ENCODE measurements around the gene ABCC12. TPM values are rescaled to one million over a fixed set of nuclear protein-coding genes. Genes with fewer than 3 reads are reported as not detected.
"Not testable (repeated sequence)": the region's sequence is repeated elsewhere in the genome, so short reads cannot be mapped to it uniquely, and the experiment has no call there.

Gene ABCC12
- total and polyA plus RNA-seq, 8 donors = not detected

DNA sequence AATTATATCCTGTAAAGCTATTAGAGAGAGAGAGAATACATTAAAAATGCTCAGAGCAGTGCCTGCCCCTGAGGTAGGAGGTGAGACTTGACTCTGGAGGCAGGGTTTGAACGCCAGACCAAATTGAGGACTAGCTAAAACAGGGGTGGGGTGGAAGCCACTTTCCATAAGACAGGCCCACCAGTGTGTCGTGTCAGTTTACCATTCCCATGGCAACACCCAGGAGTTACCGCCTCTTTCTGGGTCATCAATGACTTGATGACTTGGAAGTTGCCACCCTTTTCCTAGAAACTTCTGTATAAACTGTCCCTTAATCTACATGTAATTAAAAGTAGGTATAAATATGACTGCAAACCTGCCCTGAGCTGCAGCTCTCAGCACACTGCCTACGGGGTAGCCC, 32.0 kb upstream of the ABCC12 start:
- H3K27ac ChIP-seq = no peak overlapping the region
- no peak for DNase-seq
- WGBS, 2 donors = 80 to 85% methylated on average over 4 of the region's 4 CpGs
- no peak overlapping the region for H3K4me3 ChIP-seq
- no peak for FAIRE-seq
- no peaks in the 10 kb centered on the region for H3K36me3 ChIP-seq
- no peaks in the 10 kb centered on the region for H3K9me3 ChIP-seq
- TF ChIP-seq, protein P1, sequence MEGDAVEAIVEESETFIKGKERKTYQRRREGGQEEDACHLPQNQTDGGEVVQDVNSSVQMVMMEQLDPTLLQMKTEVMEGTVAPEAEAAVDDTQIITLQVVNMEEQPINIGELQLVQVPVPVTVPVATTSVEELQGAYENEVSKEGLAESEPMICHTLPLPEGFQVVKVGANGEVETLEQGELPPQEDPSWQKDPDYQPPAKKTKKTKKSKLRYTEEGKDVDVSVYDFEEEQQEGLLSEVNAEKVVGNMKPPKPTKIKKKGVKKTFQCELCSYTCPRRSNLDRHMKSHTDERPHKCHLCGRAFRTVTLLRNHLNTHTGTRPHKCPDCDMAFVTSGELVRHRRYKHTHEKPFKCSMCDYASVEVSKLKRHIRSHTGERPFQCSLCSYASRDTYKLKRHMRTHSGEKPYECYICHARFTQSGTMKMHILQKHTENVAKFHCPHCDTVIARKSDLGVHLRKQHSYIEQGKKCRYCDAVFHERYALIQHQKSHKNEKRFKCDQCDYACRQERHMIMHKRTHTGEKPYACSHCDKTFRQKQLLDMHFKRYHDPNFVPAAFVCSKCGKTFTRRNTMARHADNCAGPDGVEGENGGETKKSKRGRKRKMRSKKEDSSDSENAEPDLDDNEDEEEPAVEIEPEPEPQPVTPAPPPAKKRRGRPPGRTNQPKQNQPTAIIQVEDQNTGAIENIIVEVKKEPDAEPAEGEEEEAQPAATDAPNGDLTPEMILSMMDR (IDR thresholded peaks at IDR 0.05) = no peak
- H3K27me3 ChIP-seq = no peaks in the 10 kb centered on the region
- no peaks in the 10 kb centered on the region for H3K4me1 ChIP-seq
- intact Hi-C loops (cut with DNase I) = no loop called here
- no peak for ATAC-seq

DNA sequence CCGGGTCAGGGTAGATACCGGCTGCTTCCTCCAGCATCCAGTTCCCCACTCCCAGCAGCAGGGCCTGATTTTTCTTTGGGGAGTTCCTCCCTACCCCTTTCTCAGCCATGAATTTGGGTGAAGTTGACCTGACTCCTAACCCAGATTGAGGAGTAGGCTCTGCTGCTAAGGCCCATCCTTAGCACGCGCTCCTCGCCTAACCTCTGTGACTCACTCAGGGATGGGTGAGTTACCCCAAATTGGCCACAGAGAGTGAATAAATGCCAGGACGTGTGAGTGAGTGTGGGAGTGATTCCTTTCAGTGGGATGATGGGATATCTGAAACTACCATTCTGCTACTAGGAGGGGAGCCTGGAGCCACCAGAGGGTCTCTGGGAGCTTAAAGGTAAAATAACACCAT, 28.9 kb upstream of the ABCC12 start:
- TF ChIP-seq, protein P1 (IDR thresholded peaks at IDR 0.05) = no peak
- intact Hi-C loops (cut with DNase I) = no loop called here
- H3K27ac ChIP-seq = no peak overlapping the region
- no peak for FAIRE-seq
- no peak for ATAC-seq
- no peaks in the 10 kb centered on the region for H3K9me3 ChIP-seq
- WGBS, 2 donors = 88 to 92% methylated on average over 6 of the region's 6 CpGs
- no peak for DNase-seq
- H3K4me3 ChIP-seq = no peak overlapping the region
- H3K4me1 ChIP-seq = no peaks in the 10 kb centered on the region
- H3K36me3 ChIP-seq = no peaks in the 10 kb centered on the region
- no peaks in the 10 kb centered on the region for H3K27me3 ChIP-seq

DNA sequence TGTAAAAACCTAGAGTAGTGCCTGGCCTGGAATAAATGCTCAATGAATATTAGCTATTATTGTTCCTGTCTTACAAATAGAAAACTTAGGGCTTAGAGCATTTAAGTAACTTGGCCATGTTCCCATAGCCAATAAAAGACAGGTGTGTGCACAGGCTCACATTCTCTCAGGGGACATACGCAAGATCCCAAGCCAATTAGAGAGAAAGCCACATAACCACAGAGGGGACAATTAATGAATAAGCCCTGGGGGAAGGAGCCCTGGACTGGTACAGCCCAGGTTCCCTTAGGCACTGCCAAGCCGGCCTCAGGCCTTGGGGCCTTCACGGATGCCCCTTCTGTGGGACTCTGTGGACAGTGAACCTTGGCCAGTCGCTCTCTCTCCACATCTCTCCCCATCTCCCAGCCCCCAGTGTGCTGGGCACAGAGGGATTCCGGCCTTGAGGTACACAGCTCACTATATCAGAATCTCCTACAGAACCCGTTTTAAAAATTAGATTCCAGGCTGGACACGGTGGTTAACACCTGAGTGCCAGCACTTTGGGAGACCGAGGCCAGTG, 27.3 kb upstream of the ABCC12 start:
- Histone ChIP-seq H3K4me3 (no peak overlapping the region), H3K27me3 (no peaks in the 10 kb centered on the region), H3K4me1 (no peaks in the 10 kb centered on the region), H3K9me3 (no peaks in the 10 kb centered on the region), H3K27ac (no peak overlapping the region), H3K36me3 (no peaks in the 10 kb centered on the region)
- no peak for FAIRE-seq
- TF ChIP-seq, protein P1 (IDR thresholded peaks at IDR 0.05) = no peak
- ATAC-seq = no peak
- intact Hi-C loops (cut with DNase I) = no loop called here
- 61 to 63% methylated on average over 8 of the region's 8 CpGs for WGBS, 2 donors
- no peak for DNase-seq

DNA sequence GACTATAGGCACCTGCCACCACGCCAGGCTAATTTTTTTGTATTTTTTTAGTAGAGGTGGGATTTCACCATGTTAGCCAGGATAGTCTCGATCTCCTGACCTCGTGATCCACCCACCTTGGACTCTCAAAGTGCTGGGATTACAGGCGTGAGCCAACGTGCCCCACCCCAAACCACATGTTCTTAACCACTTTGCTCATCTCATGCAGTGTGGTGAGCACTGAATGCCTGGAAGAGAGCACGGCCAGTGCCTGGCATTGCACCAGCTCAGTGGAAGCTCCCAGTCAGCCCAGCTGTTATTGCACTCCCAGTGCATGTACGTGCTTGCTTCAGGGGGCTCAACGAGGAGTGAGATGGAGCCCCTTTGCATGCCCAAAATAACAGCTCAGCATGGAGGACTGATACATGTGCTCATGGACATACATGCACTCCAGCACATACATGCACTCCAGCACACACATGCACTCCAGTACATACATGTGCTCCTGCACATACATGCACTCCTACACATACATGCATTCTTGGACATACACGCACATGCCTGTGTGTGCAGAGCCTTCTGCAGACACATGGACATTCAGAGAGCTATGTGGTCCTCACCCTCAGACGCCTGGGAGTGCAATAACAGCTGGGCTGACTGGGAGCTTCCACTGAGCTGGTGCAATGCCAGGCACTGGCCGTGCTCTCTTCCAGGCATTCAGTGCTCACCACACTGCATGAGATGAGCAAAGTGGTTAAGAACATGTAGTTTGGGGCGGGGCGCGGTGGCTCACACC, 26.1 kb upstream of the ABCC12 start:
- intact Hi-C loops (cut with DNase I); H3K36me3 ChIP-seq; H3K4me3 ChIP-seq; ATAC-seq; H3K9me3 ChIP-seq; DNase-seq; H3K27ac ChIP-seq; H3K4me1 ChIP-seq; FAIRE-seq; H3K27me3 ChIP-seq: not testable (repeated sequence)
- 81 to 83% methylated on average over 14 of the region's 14 CpGs for WGBS, 2 donors

DNA sequence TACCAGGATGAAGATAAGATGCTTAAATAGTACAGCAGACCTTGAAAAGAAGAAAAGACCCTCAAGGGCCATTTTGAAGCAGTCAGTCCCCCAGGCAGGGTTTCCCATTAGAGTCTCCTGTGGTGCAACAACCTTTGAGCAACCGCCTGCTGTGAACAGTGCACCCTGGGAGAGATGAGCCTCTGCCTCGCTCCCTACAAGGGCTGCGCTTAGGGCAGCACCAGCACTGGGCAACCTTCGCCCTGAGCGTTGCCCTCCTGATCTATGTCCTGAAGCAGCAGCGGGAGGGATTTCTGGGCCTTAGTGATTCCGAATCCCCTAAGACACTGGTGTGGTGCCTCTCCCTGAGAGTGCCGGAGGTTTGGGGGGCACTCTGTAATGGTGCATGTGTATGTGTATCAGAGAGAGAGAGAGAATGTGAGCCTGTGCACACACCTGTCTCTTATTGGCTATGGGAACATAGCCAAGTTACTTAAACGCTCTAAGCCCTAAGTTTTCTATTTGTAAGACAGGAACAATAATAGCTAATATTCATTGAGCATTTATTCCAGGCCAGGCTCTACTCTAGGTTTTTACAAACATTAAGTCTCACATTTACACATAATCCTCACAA, 25.2 kb upstream of the ABCC12 start:
- WGBS, 2 donors = 83 to 85% methylated on average over 9 of the region's 9 CpGs
- TF ChIP-seq, protein P1 (IDR thresholded peaks at IDR 0.05) = no peak
- Histone ChIP-seq H3K36me3 (no peaks in the 10 kb centered on the region), H3K27ac (no peak overlapping the region), H3K9me3 (no peaks in the 10 kb centered on the region), H3K4me1 (no peaks in the 10 kb centered on the region), H3K4me3 (no peak overlapping the region), H3K27me3 (no peaks in the 10 kb centered on the region)
- no peak for FAIRE-seq
- ATAC-seq = no peak
- intact Hi-C loops (cut with DNase I) = no loop called here
- DNase-seq = no peak

Measured in pancreas (tissue), 10 donors.